ENCODE data around the gene CHTF8.

The CHTF8 gene

GRCh38 chr16:69069504-69069903 lies 62.9 kb downstream of the CHTF8 start:
- DNase-seq: no peak
- intact Hi-C loops (cut with DNase I): no loop called here
